Thyroid gland (tissue), 4 donors: ENCODE data around the gene IVD.

ENCODE experiments used
- CTCF ChIP-seq, 6 experiments: fragments of 200-600 bp in 3 of 6; fragments of 450-650 bp in 3 of 6; sonication (generic) in 3 of 6; IDR thresholded peaks; one replicate each; pipeline ENCODE4 v1.5.1; 2016 to 2019; ENCODE audit warnings: antibody characterized with exemption in 6 of 6, mild to moderate bottlenecking in 2 of 6, inconsistent platforms in 1 of 6, moderate library complexity in 1 of 6
- POLR2A ChIP-seq, 2 donors: fragments of 450-650 bp; IDR thresholded peaks; one replicate each; pipeline ENCODE4 v1.6.1; 2017; ENCODE audit warnings: antibody characterized with exemption in 2 of 2, mild to moderate bottlenecking in 2 of 2, moderate library complexity in 1 of 2

- TF ChIP-seq CTCF (IDR thresholded peaks at IDR 0.05) (peak in 1 of 6 experiments; percentile 4), POLR2A (IDR thresholded peaks at IDR 0.05) (peak in 1 of 2 donors; percentile 66)
Measured at GRCh38 chr15:40357723-40358470, 47.7 kb upstream of the IVD start, which contains the start of gene DISP2.
